Hepatocyte (in vitro differentiated cells): Measurements from ENCODE around the gene XIRP2. TPM values are rescaled to one million over a fixed set of nuclear protein-coding genes. Genes with fewer than 3 reads are reported as not detected.
A peak's percentile ranks its signal among the peaks of the same experiment; 100 is the strongest.

Experiments used
- DNase-seq: peaks from one replicate; pipeline ENCODE4 v3.0.0-alpha.2; 2016; ENCODE audit warnings: low spot score
- H2AFZ ChIP-seq: fragments of 200-600 bp; sonication (generic); 2 replicates; pipeline ENCODE4 v1.6.0; 2016; ENCODE audit warnings: antibody characterized with exemption, mild to moderate bottlenecking
- H3K27ac ChIP-seq: fragments of 200-600 bp; sonication (generic); 2 replicates; pipeline ENCODE4 v1.5.1; 2016; ENCODE audit warnings: mild to moderate bottlenecking
- H3K27me3 ChIP-seq: fragments of 200-600 bp; sonication (generic); 2 replicates; pipeline ENCODE4 v1.6.1; 2016
- H3K36me3 ChIP-seq: fragments of 200-600 bp; sonication (generic); replicated peaks from 2 replicates; pipeline ENCODE4 v1.5.1; 2016; ENCODE audit warnings: low read depth; ENCODE audit not compliant: insufficient read depth
- H3K4me1 ChIP-seq: fragments of 200-600 bp; sonication (generic); 2 replicates; pipeline ENCODE4 v1.5.1; 2016; ENCODE audit warnings: mild to moderate bottlenecking, moderate library complexity; ENCODE audit not compliant: insufficient read depth
- H3K4me2 ChIP-seq: fragments of 200-600 bp; sonication (generic); 2 replicates; pipeline ENCODE4 v1.6.0; 2016
- H3K4me3 ChIP-seq: fragments of 200-600 bp; sonication (generic); 2 replicates; pipeline ENCODE4 v1.5.1; 2016; ENCODE audit warnings: mild to moderate bottlenecking
- H3K79me2 ChIP-seq: fragments of 200-600 bp; sonication (generic); 2 replicates; pipeline ENCODE4 v1.6.0; 2017; ENCODE audit warnings: mild to moderate bottlenecking
- H3K9me2 ChIP-seq: fragments of 200-600 bp; sonication (generic); replicated peaks from 2 replicates; pipeline ENCODE4 v1.6.0; 2017; ENCODE audit warnings: mild to moderate bottlenecking; ENCODE audit not compliant: insufficient read depth
- H3K9me3 ChIP-seq: fragments of 200-600 bp; sonication (generic); 2 replicates; pipeline ENCODE4 v1.5.1; 2016; ENCODE audit warnings: low read depth, mild to moderate bottlenecking
- H4K20me1 ChIP-seq: fragments of 200-600 bp; sonication (generic); 2 replicates; pipeline ENCODE4 v1.6.0; 2016; ENCODE audit warnings: mild to moderate bottlenecking; ENCODE audit not compliant: insufficient read depth, poor library complexity, severe bottlenecking
- EZH2 ChIP-seq: fragments of 200-600 bp; sonication (generic); IDR thresholded peaks from 2 replicates; pipeline ENCODE4 v1.6.1; 2016; ENCODE audit warnings: antibody characterized with exemption, mild to moderate bottlenecking, borderline replicate concordance
- EZH2phosphoT487 ChIP-seq: fragments of 200-600 bp; sonication (generic); IDR thresholded peaks from one replicate; pipeline ENCODE4 v1.6.1; 2018; ENCODE audit warnings: antibody characterized with exemption, mild to moderate bottlenecking, low read depth, moderate library complexity; ENCODE audit not compliant: unreplicated experiment, severe bottlenecking
- WGBS: methylation state at CpG from one replicate; pipeline ENCODE4 v1.1.6; 2016; ENCODE audit warnings: low lambda C conversion rate; ENCODE audit errors: missing lambda C conversion rate; 5-methylcytosine and 5-hydroxymethylcytosine counted together
- polyA plus RNA-seq: library from polyadenylated mRNA; unstranded; fragments of >200 nt; fragmentation: Nextera tagmentation; extraction: Ambion mirVana; gene quantifications from 2 replicates; pipeline ENCODE4 v1.2.1, GENCODE V29; 2016
- total RNA-seq: library from RNA; depleted of rRNA; stranded (reverse); fragments of >200 nt; gene quantifications from 2 replicates; pipeline ENCODE4 v1.2.3, GENCODE V29; 2014
- TF ChIP-seq, protein P1 (sequence below): fragments of 200-600 bp; sonication (generic); IDR thresholded peaks from 2 replicates; pipeline ENCODE4 v1.5.1; 2016; ENCODE audit warnings: antibody characterized with exemption, mild to moderate bottlenecking; ENCODE audit not compliant: poor library complexity

XIRP2 gene
- total and polyA plus RNA-seq, 2 experiments from 2014 or later = not detected

GRCh38 chr2:167135706-167136105 lies 247.4 kb downstream of the XIRP2 start:
- no peaks in the 10 kb centered on the region for H4K20me1 ChIP-seq
- H3K36me3 ChIP-seq = no peaks in the 10 kb centered on the region
- no peaks in the 10 kb centered on the region for H3K79me2 ChIP-seq
- peak overlapping the region; percentile 10 for H3K4me2 ChIP-seq
- H3K4me3 ChIP-seq = no peak overlapping the region
- H3K4me1 ChIP-seq = no peaks in the 10 kb centered on the region
- TF ChIP-seq, protein P1, sequence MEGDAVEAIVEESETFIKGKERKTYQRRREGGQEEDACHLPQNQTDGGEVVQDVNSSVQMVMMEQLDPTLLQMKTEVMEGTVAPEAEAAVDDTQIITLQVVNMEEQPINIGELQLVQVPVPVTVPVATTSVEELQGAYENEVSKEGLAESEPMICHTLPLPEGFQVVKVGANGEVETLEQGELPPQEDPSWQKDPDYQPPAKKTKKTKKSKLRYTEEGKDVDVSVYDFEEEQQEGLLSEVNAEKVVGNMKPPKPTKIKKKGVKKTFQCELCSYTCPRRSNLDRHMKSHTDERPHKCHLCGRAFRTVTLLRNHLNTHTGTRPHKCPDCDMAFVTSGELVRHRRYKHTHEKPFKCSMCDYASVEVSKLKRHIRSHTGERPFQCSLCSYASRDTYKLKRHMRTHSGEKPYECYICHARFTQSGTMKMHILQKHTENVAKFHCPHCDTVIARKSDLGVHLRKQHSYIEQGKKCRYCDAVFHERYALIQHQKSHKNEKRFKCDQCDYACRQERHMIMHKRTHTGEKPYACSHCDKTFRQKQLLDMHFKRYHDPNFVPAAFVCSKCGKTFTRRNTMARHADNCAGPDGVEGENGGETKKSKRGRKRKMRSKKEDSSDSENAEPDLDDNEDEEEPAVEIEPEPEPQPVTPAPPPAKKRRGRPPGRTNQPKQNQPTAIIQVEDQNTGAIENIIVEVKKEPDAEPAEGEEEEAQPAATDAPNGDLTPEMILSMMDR = no peak
- TF ChIP-seq EZH2 (no peak), EZH2phosphoT487 (no peak)
- H2AFZ ChIP-seq = no peak overlapping the region
- WGBS = 51% methylated on average over 4 of the region's 4 CpGs
- H3K9me3 ChIP-seq = no peaks in the 10 kb centered on the region
- DNase-seq = no peak
- no peak overlapping the region for H3K27ac ChIP-seq
- H3K27me3 ChIP-seq = no peaks in the 10 kb centered on the region
- no peaks in the 10 kb centered on the region for H3K9me2 ChIP-seq

GRCh38 chr2:167136879-167137596 lies 248.8 kb downstream of the XIRP2 start:
- H3K4me3 ChIP-seq = no peak overlapping the region
- no peaks in the 10 kb centered on the region for H4K20me1 ChIP-seq
- no peaks in the 10 kb centered on the region for H3K79me2 ChIP-seq

DNA sequence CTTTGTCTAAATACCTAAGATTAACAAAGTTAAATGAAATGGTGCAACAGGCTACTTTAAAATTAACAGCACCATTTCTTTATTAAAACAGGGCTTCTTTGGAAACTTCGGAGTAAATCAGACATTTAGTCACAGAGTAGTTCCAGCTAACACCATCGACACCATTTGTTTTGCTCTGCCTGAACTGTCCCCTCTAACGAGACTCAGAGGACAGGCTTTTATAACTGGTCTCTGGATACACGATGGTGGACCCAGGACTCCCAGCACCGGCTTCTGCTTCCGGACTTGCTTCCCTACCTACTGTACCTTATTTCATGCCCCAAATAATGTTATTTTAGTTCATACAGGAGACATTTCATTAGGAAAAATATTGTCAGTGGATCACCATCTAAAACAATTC lies 252.1 kb downstream of the XIRP2 start:
- no peak for DNase-seq
- WGBS = 93% methylated on average over 6 of the region's 6 CpGs
- no peaks in the 10 kb centered on the region for H3K4me1 ChIP-seq
- no peak overlapping the region for H3K4me3 ChIP-seq
- H4K20me1 ChIP-seq = no peaks in the 10 kb centered on the region
- H3K27ac ChIP-seq = no peak overlapping the region
- H3K9me3 ChIP-seq = no peaks in the 10 kb centered on the region
- no peak overlapping the region for H3K4me2 ChIP-seq
- no peak overlapping the region for H2AFZ ChIP-seq
- H3K27me3 ChIP-seq = no peaks in the 10 kb centered on the region
- no peaks in the 10 kb centered on the region for H3K79me2 ChIP-seq
- TF ChIP-seq EZH2 = no peak
- no peak for TF ChIP-seq EZH2phosphoT487
- TF ChIP-seq, protein P1 = no peak
- H3K36me3 ChIP-seq = no peaks in the 10 kb centered on the region
- H3K9me2 ChIP-seq = no peaks in the 10 kb centered on the region

More at GRCh38 chr2:167136879-167137596, 248.8 kb downstream of the XIRP2 start:
- no peaks in the 10 kb centered on the region for H3K9me3 ChIP-seq
- no peak overlapping the region for H3K27ac ChIP-seq
- DNase-seq = no peak
- H3K27me3 ChIP-seq = no peaks in the 10 kb centered on the region
- no peaks in the 10 kb centered on the region for H3K9me2 ChIP-seq
- TF ChIP-seq EZH2phosphoT487 = no peak
- TF ChIP-seq, protein P1 = no peak
- no peak for TF ChIP-seq EZH2
- H3K36me3 ChIP-seq = no peaks in the 10 kb centered on the region
- H3K4me2 ChIP-seq = no peak overlapping the region
- H3K4me1 ChIP-seq = no peaks in the 10 kb centered on the region
- WGBS = 67% methylated on average over 5 of the region's 5 CpGs
- H2AFZ ChIP-seq = no peak overlapping the region
